Measurements from ENCODE around the gene NCR1.
A peak's percentile ranks its signal among the peaks of the same experiment; 100 is the strongest.
"Not testable (repeated sequence)": the region's sequence is repeated elsewhere in the genome, so short reads cannot be mapped to it uniquely, and the experiment has no call there.

NCR1 gene

GRCh38 chr19:54905803-54906511 lies at the start of gene NCR1:
TSS of gene NCR1 (plus strand) at chr19:54906148. CDS start at chr19:54906188, 40 bp downstream.
- no peak for DNase-seq (ENCODE audit: low spot score)

- not testable (repeated sequence) for DNase-seq (ENCODE audit: low spot score)
Measured at GRCh38 chr19:54858476-54858875, 47.5 kb upstream of the NCR1 start.

GRCh38 chr19:54859421-54859820 lies 46.5 kb upstream of the NCR1 start:
- peak; percentile 8 for DNase-seq (ENCODE audit: low spot score)

- not testable (repeated sequence) for DNase-seq (ENCODE audit: low spot score)
Measured at GRCh38 chr19:54863459-54863858, 42.5 kb upstream of the NCR1 start.

GRCh38 chr19:54871696-54872095 lies 34.3 kb upstream of the NCR1 start:
- DNase-seq (ENCODE audit: low spot score), result no peak

- DNase-seq (ENCODE audit: low spot score), result no peak
Measured at GRCh38 chr19:54873990-54874389, 32.0 kb upstream of the NCR1 start, which contains the start of gene FCAR. TSS of gene FCAR (plus strand) at chr19:54874235. CDS start at chr19:54874290, 55 bp downstream.

GRCh38 chr19:54875506-54875905 lies 30.4 kb upstream of the NCR1 start:
- no peak for DNase-seq (ENCODE audit: low spot score)

- DNase-seq (ENCODE audit: low spot score), result no peak
Measured at GRCh38 chr19:54877471-54877870, 28.5 kb upstream of the NCR1 start.

GRCh38 chr19:54881884-54882283 lies 24.1 kb upstream of the NCR1 start:
- DNase-seq (ENCODE audit: low spot score), result no peak

- no peak for DNase-seq (ENCODE audit: low spot score)
Measured at GRCh38 chr19:54882758-54883157, 23.2 kb upstream of the NCR1 start.

- no peak for DNase-seq (ENCODE audit: low spot score)
Measured at GRCh38 chr19:54883228-54883627, 22.7 kb upstream of the NCR1 start.

GRCh38 chr19:54888239-54888638 lies 17.7 kb upstream of the NCR1 start:
- no peak for DNase-seq (ENCODE audit: low spot score)

GRCh38 chr19:54889566-54889965 lies 16.4 kb upstream of the NCR1 start:
- DNase-seq (ENCODE audit: low spot score), result no peak

GRCh38 chr19:54893406-54893805 lies 12.5 kb upstream of the NCR1 start:
- DNase-seq (ENCODE audit: low spot score), result peak; percentile 69

GRCh38 chr19:54894106-54894505 lies 11.8 kb upstream of the NCR1 start:
- DNase-seq (ENCODE audit: low spot score), result not testable (repeated sequence)

GRCh38 chr19:54896036-54896435 lies 9.9 kb upstream of the NCR1 start:
- no peak for DNase-seq (ENCODE audit: low spot score)

- DNase-seq (ENCODE audit: low spot score), result not testable (repeated sequence)
Measured at GRCh38 chr19:54898685-54899084, 7.3 kb upstream of the NCR1 start.

GRCh38 chr19:54899646-54900045 lies 6.3 kb upstream of the NCR1 start:
- not testable (repeated sequence) for DNase-seq (ENCODE audit: low spot score)

GRCh38 chr19:54901153-54901552 lies 4.8 kb upstream of the NCR1 start:
- not testable (repeated sequence) for DNase-seq (ENCODE audit: low spot score)

GRCh38 chr19:54902061-54902460 lies 3.9 kb upstream of the NCR1 start:
- DNase-seq (ENCODE audit: low spot score), result no peak

- DNase-seq (ENCODE audit: low spot score), result no peak
Measured at GRCh38 chr19:54903303-54903702, 2.6 kb upstream of the NCR1 start.

- DNase-seq (ENCODE audit: low spot score), result not testable (repeated sequence)
Measured at GRCh38 chr19:54904261-54904660, 1.7 kb upstream of the NCR1 start.

- no peak for DNase-seq (ENCODE audit: low spot score)
Measured at GRCh38 chr19:54905421-54905802, 536 bp upstream of the NCR1 start.

GRCh38 chr19:54906819-54907218 lies 871 bp downstream of the NCR1 start:
- no peak for DNase-seq (ENCODE audit: low spot score)

Measured in LoVo (cell line).